ENCODE results near the gene ADTRP.

DNA sequence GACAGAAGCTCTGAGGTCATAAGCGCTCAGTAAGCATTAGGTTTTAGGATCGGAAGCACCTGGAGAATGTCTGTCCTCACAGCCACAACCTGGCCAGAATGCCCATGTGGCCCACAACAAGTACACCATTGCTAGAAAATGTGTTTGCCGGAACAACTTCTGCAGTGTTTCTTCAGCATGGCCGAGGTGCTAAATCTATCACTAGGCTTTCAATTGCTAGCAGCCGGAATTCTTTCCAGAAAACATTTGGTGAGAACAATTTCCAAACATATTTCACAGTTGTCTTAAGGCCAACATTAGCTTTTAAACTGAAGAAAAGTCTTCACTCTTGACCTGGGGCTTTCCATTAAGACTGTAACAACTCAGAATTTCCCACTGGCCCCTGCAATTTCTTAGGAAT, 18.2 kb upstream of the ADTRP start:
- TF ChIP-seq ESRRG (CRISPR knock-in tag; IDR thresholded peaks at IDR 0.05) (no peak), ISL1 (CRISPR knock-in tag; IDR thresholded peaks at IDR 0.05) (no peak)
- TF ChIP-seq, protein P1, sequence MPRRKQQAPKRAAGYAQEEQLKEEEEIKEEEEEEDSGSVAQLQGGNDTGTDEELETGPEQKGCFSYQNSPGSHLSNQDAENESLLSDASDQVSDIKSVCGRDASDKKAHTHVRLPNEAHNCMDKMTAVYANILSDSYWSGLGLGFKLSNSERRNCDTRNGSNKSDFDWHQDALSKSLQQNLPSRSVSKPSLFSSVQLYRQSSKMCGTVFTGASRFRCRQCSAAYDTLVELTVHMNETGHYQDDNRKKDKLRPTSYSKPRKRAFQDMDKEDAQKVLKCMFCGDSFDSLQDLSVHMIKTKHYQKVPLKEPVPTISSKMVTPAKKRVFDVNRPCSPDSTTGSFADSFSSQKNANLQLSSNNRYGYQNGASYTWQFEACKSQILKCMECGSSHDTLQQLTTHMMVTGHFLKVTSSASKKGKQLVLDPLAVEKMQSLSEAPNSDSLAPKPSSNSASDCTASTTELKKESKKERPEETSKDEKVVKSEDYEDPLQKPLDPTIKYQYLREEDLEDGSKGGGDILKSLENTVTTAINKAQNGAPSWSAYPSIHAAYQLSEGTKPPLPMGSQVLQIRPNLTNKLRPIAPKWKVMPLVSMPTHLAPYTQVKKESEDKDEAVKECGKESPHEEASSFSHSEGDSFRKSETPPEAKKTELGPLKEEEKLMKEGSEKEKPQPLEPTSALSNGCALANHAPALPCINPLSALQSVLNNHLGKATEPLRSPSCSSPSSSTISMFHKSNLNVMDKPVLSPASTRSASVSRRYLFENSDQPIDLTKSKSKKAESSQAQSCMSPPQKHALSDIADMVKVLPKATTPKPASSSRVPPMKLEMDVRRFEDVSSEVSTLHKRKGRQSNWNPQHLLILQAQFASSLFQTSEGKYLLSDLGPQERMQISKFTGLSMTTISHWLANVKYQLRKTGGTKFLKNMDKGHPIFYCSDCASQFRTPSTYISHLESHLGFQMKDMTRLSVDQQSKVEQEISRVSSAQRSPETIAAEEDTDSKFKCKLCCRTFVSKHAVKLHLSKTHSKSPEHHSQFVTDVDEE (CRISPR knock-in tag; IDR thresholded peaks at IDR 0.05) = no peak

Data from SK-N-SH treated with all-trans-retinoic acid at 6 μM for 48 hours (cell line).